NB4 (cell line): ENCODE measurements around the gene SLC35E1.

ENCODE experiments used
- DNase-seq: peaks from one replicate; pipeline ENCODE4 v3.0.0; 2010; ENCODE audit warnings: low read depth
- H3K4me3 ChIP-seq: one replicate; pipeline ENCODE4 v1.5.1; 2011; ENCODE audit warnings: mild to moderate bottlenecking, low read depth, low read length, moderate library complexity
- CTCF ChIP-seq: IDR thresholded peaks from one replicate; pipeline ENCODE4 v1.5.1; 2012; ENCODE audit warnings: low read depth, low read length
- MAX ChIP-seq: IDR thresholded peaks from 2 replicates; pipeline ENCODE4 v1.6.1; 2011; ENCODE audit warnings: low read depth, low read length
- MYC ChIP-seq: IDR thresholded peaks from 2 replicates; pipeline ENCODE4 v1.6.1; 2011; ENCODE audit warnings: low read depth, low read length
- POLR2A ChIP-seq: IDR thresholded peaks from 2 replicates; pipeline ENCODE4 v1.6.1; 2011; ENCODE audit warnings: mild to moderate bottlenecking; ENCODE audit not compliant: insufficient read length; ENCODE audit errors: extremely low read depth

SLC35E1 gene

GRCh38 chr19:16609511-16610200, 37.4 kb upstream of the SLC35E1 start:
- no peak overlapping the region for H3K4me3 ChIP-seq
- no peak for TF ChIP-seq MAX
- TF ChIP-seq POLR2A, result no peak
- no peak for TF ChIP-seq CTCF
- no peak for TF ChIP-seq MYC
- no peak for DNase-seq

GRCh38 chr19:16608290-16608739, 36.1 kb upstream of the SLC35E1 start:
- DNase-seq, result peak; percentile 38
- TF ChIP-seq POLR2A (no peak), MYC (no peak), MAX (no peak), CTCF (no peak)
- H3K4me3 ChIP-seq, result no peak overlapping the region

- H3K4me3 ChIP-seq, result no peak overlapping the region
- no peak for DNase-seq
- TF ChIP-seq MAX (no peak), CTCF (no peak), MYC (no peak), POLR2A (no peak)
Measured at GRCh38 chr19:16607819-16608218, 35.6 kb upstream of the SLC35E1 start.

- no peak for TF ChIP-seq CTCF
- TF ChIP-seq MYC, result no peak
- no peak for TF ChIP-seq POLR2A
- TF ChIP-seq MAX, result no peak
- no peak for DNase-seq
- no peak overlapping the region for H3K4me3 ChIP-seq
Measured at GRCh38 chr19:16605553-16605994, 33.4 kb upstream of the SLC35E1 start.

GRCh38 chr19:16605115-16605514, 32.9 kb upstream of the SLC35E1 start:
- no peak overlapping the region for H3K4me3 ChIP-seq
- TF ChIP-seq MYC, result no peak
- TF ChIP-seq CTCF, result no peak
- no peak for TF ChIP-seq MAX
- TF ChIP-seq POLR2A, result no peak
- DNase-seq, result no peak
